Measurements from ENCODE around the gene FKBP6.
A peak's percentile ranks its signal among the peaks of the same experiment; 100 is the strongest.
"Not testable (repeated sequence)": the region's sequence is repeated elsewhere in the genome, so short reads cannot be mapped to it uniquely, and the experiment has no call there.

Gene FKBP6

DNA sequence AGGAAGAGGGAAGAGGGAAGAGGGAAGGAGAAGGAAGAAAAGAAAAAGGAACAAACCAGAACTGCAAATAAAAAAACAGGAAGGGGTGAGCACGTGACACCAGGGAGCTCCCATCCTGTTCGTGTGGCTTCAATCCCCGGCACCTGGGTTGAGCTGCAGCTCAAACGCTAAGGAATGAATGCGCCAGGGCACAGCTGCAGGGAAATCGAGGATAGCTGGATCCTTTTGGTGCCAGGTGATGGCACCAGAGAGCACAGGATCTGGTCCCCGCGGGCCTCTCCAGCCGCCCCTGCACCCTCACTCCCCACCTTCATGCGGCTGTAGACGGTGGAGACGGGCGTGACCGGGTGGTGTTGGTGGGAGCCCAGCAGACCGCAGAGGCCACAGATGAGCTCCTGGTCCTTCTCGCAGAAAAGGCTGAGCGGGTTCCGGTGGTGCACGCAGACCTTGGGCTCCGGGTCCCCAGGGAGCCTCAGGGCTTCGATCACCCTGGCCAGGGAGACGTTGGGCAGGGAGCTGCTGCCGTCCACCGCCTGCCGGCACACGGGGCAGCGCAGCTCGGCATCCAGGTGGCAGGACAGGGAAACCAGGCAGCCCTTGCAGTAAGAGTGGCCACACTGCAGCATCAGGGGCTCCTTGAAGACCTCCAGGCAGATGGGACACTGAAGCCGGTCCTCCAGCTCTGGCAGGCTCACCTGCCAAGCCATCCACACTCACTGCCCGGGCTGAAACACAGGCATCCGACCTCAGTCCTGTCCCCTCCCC, 3.7 kb upstream of the FKBP6 start:
- H3K36me3 ChIP-seq (ENCODE audit: control insufficient read depth, insufficient read depth, low read length); H3K9me3 ChIP-seq (ENCODE audit: control insufficient read depth, insufficient read depth, low read depth, low read length); H3K27ac ChIP-seq (ENCODE audit: low read depth, low read length); H3K9ac ChIP-seq (ENCODE audit: low read length); H3K27me3 ChIP-seq (ENCODE audit: control insufficient read depth, insufficient read depth, low read length); H3K4me1 ChIP-seq (ENCODE audit: control insufficient read depth, insufficient read depth, low read length): not testable (repeated sequence)
- H3K4me3 ChIP-seq (ENCODE audit: low read depth, low read length), result peak overlapping the region; percentile 8; the same call in 1 of the 2 replicates

DNA sequence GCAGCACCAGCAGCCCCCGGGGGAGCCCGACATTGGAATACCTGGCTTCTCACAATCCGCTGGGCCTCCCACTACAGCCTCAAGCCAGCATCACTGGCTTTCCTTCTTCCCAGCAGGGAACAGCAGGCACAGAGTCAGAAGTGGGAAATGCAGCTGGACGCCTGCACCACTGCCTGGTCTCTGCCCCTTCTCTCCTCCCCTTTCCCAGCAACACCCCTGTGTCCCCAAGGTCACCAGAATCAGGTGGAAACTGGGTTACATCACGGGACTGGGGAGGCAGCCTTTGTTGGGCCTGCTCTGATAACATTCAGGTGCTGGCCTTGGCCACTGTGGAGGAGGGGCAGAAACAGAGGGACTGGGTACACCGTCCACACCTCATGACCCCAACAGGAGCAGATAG, 2.5 kb upstream of the FKBP6 start:
- not testable (repeated sequence) for H3K9ac ChIP-seq (ENCODE audit: low read length); H3K4me1 ChIP-seq (ENCODE audit: control insufficient read depth, insufficient read depth, low read length); H3K27ac ChIP-seq (ENCODE audit: low read depth, low read length); H3K36me3 ChIP-seq (ENCODE audit: control insufficient read depth, insufficient read depth, low read length); H3K27me3 ChIP-seq (ENCODE audit: control insufficient read depth, insufficient read depth, low read length); H3K9me3 ChIP-seq (ENCODE audit: control insufficient read depth, insufficient read depth, low read depth, low read length); H3K4me3 ChIP-seq (ENCODE audit: low read depth, low read length)

DNA sequence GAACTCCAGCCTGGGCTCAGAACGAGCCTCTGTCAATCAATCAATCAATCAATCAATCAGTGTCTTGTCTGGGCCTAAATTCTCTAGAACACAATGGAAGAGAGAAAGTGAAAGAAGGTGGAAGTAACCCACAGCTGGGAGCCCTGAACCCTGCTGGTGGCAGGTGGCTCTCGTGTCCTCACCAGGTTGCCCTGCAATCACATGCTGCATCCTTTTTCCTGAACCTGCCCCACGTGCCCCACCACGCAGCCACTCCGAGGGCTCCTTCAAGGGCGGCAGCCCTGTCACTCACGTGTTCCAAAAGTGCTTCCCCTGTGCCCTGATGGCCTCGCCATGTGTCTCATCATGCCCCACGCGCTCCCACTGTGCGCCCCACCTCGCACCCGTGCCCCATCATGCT, 512 bp upstream of the FKBP6 start:
- H3K9ac ChIP-seq (ENCODE audit: low read length); H3K9me3 ChIP-seq (ENCODE audit: control insufficient read depth, insufficient read depth, low read depth, low read length); H3K36me3 ChIP-seq (ENCODE audit: control insufficient read depth, insufficient read depth, low read length); H3K27me3 ChIP-seq (ENCODE audit: control insufficient read depth, insufficient read depth, low read length); H3K27ac ChIP-seq (ENCODE audit: low read depth, low read length); H3K4me3 ChIP-seq (ENCODE audit: low read depth, low read length): not testable (repeated sequence)
- peaks cover 13% of the 10 kb centered on the region; the same call in 1 of the 2 replicates for H3K4me1 ChIP-seq (ENCODE audit: control insufficient read depth, insufficient read depth, low read length)

DNA sequence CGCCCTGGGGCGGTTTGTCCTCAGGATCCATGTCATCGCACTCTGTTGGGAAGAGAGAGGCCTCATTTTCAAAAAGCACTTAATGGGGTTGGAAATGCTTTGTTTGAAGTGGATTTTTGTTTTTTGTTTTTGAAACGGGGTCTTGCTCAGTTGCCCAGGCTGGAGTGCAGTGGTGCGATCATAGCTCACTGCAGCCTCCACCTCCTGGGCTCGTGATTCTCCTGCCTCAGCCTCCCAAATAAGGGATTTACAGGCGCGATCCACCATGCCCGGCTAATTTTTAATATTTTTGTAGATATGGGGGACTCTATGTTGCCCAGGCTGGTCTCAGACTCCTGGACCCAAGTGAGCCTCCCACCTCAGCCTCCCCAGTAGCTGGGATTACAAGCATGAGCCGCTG, 735 bp downstream of the FKBP6 start:
- Histone ChIP-seq H3K36me3 (ENCODE audit: control insufficient read depth, insufficient read depth, low read length) (no peaks in the 10 kb centered on the region), H3K9me3 (ENCODE audit: control insufficient read depth, insufficient read depth, low read depth, low read length) (no peaks in the 10 kb centered on the region), H3K9ac (ENCODE audit: low read length) (no peak overlapping the region)

DNA sequence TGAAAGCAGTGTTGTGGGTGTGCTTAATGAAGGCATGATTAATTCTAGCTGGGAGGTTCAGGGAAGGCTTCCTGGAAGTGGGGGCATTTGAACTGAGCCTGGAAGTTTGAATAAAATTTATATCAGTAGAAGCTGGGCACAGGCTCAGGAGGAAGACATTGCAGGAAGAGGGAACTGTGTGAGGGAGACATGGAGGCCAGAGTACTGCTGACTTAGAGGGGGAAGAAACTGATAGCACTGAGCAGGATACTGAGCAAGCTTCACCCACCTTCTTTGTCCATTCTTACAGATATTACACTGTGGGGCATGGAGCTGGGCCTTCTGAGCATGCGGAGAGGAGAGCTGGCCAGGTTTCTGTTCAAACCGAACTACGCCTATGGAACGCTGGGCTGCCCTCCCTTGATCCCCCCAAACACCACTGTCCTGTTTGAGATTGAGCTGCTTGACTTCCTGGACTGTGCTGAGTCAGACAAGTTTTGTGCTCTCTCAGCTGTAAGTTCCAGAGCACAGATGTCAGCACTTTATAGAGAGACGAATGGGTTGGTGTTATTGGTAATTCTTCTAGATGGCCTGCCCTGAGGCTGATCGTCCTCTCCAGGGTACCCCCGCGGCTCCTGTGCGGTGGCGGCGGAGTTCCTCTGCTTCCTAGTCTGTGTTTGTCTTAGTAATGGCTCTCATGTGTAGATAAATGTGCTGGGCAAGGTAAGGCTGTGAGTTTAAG, 2.1 kb downstream of the FKBP6 start:
- H3K36me3 ChIP-seq (ENCODE audit: control insufficient read depth, insufficient read depth, low read length), result no peaks in the 10 kb centered on the region
- no peak overlapping the region for H3K4me3 ChIP-seq (ENCODE audit: low read depth, low read length)
- no peaks in the 10 kb centered on the region for H3K9me3 ChIP-seq (ENCODE audit: control insufficient read depth, insufficient read depth, low read depth, low read length)
- H3K4me1 ChIP-seq (ENCODE audit: control insufficient read depth, insufficient read depth, low read length), result peaks cover 13% of the 10 kb centered on the region; the same call in 1 of the 2 replicates
- H3K27me3 ChIP-seq (ENCODE audit: control insufficient read depth, insufficient read depth, low read length), result no peaks in the 10 kb centered on the region
- no peak overlapping the region for H3K27ac ChIP-seq (ENCODE audit: low read depth, low read length)
- H3K9ac ChIP-seq (ENCODE audit: low read length), result no peak overlapping the region

More for the DNA sequence above, 735 bp downstream of the FKBP6 start:
- Histone ChIP-seq H3K4me3 (ENCODE audit: low read depth, low read length) (no peak overlapping the region), H3K27ac (ENCODE audit: low read depth, low read length) (no peak overlapping the region), H3K27me3 (ENCODE audit: control insufficient read depth, insufficient read depth, low read length) (no peaks in the 10 kb centered on the region), H3K4me1 (ENCODE audit: control insufficient read depth, insufficient read depth, low read length) (peaks cover 13% of the 10 kb centered on the region; the same call in 1 of the 2 replicates)

DNA sequence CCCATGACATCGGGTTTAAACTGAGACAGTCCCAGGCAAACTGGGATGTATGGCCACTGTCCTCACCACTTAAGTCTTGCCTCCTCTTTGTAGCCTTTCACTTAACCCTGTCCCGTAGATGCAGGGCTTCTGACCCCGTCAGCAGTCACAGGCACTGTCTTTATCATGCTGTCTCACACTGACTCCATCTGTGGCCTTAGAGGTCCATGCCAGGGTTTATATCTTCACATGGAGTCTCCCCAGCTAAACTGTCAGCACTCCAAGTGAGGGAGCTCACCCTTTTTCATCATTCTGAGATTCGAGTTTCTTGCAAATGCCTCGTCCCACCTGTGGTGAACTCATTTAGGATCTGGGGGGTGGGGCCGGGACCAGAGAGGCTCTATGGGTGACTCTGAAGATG, 2.8 kb downstream of the FKBP6 start:
- no peak overlapping the region for H3K27ac ChIP-seq (ENCODE audit: low read depth, low read length)
- no peak overlapping the region for H3K9ac ChIP-seq (ENCODE audit: low read length)
- H3K27me3 ChIP-seq (ENCODE audit: control insufficient read depth, insufficient read depth, low read length), result no peaks in the 10 kb centered on the region
- no peaks in the 10 kb centered on the region for H3K9me3 ChIP-seq (ENCODE audit: control insufficient read depth, insufficient read depth, low read depth, low read length)
- no peak overlapping the region for H3K4me3 ChIP-seq (ENCODE audit: low read depth, low read length)
- H3K36me3 ChIP-seq (ENCODE audit: control insufficient read depth, insufficient read depth, low read length), result no peaks in the 10 kb centered on the region
- peaks cover 13% of the 10 kb centered on the region; the same call in 1 of the 2 replicates for H3K4me1 ChIP-seq (ENCODE audit: control insufficient read depth, insufficient read depth, low read length)

DNA sequence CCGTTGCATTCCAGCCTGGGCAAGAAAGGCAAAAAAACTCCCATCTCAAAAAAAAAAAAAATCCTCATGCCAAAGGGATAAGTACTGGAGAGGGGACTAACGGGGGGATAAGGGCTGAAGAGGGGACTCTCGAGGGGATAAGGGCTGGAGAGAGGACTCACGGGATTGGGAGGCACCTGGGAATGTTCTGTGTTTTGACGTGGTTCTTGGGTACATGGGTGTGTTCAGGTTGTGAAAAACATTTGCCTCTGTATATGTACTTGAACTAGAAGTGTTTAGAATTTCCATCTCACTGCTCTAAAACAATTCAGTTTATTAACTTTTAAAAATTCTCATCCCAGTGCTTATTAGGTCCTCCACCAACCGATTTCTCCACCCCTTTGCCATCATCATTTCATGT, 4.5 kb downstream of the FKBP6 start:
- Histone ChIP-seq H3K27ac (ENCODE audit: low read depth, low read length) (no peak overlapping the region), H3K4me3 (ENCODE audit: low read depth, low read length) (no peak overlapping the region), H3K4me1 (ENCODE audit: control insufficient read depth, insufficient read depth, low read length) (peaks cover 13% of the 10 kb centered on the region; the same call in 1 of the 2 replicates), H3K27me3 (ENCODE audit: control insufficient read depth, insufficient read depth, low read length) (no peaks in the 10 kb centered on the region), H3K36me3 (ENCODE audit: control insufficient read depth, insufficient read depth, low read length) (no peaks in the 10 kb centered on the region), H3K9ac (ENCODE audit: low read length) (no peak overlapping the region), H3K9me3 (ENCODE audit: control insufficient read depth, insufficient read depth, low read depth, low read length) (no peaks in the 10 kb centered on the region)

DNA sequence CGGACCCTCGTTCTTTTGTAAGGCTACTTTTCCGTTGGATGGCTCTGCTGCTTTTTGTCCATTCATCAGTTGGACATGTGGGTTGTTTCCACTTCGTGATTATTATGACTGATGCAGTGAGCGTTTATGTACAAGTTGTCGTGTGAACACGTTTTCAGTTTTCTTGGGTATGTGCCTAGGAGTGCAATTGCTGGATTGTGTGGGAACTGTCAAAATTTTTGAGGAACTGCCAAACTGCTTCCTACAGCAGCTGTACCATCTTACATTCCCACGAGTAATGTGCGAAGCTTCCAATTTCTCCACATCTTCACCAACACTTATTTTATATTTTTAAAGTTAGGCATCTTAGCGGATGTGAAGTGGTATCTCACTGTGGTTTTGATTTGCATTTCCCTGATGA, 10.4 kb downstream of the FKBP6 start:
- Histone ChIP-seq H3K36me3 (ENCODE audit: control insufficient read depth, insufficient read depth, low read length) (no peaks in the 10 kb centered on the region), H3K27me3 (ENCODE audit: control insufficient read depth, insufficient read depth, low read length) (no peaks in the 10 kb centered on the region), H3K9ac (ENCODE audit: low read length) (no peak overlapping the region), H3K27ac (ENCODE audit: low read depth, low read length) (no peak overlapping the region), H3K9me3 (ENCODE audit: control insufficient read depth, insufficient read depth, low read depth, low read length) (no peaks in the 10 kb centered on the region), H3K4me1 (ENCODE audit: control insufficient read depth, insufficient read depth, low read length) (peaks cover 19% of the 10 kb centered on the region; the same call in 1 of the 2 replicates), H3K4me3 (ENCODE audit: low read depth, low read length) (no peak overlapping the region)

DNA sequence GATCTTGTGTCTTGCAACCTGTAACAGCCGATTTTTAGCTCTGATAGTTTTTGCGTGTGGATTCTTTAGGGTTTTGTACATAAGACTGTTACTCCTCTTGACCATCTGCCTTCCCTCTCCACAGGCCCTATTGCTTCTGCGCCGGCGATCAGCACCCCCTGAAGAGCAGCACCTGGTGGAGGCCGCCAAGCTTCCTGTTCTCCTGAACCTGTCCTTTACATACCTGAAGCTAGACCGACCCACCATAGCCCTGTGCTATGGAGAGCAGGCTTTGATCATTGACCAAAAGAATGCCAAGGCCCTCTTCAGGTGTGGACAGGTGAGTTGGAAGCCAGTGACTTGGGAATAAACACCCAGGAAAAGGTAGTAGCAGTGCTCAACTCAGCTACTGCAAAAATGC, 12.6 kb downstream of the FKBP6 start:
- Histone ChIP-seq H3K9ac (ENCODE audit: low read length) (no peak overlapping the region), H3K36me3 (ENCODE audit: control insufficient read depth, insufficient read depth, low read length) (no peaks in the 10 kb centered on the region), H3K4me3 (ENCODE audit: low read depth, low read length) (no peak overlapping the region), H3K27me3 (ENCODE audit: control insufficient read depth, insufficient read depth, low read length) (no peaks in the 10 kb centered on the region), H3K27ac (ENCODE audit: low read depth, low read length) (no peak overlapping the region), H3K9me3 (ENCODE audit: control insufficient read depth, insufficient read depth, low read depth, low read length) (no peaks in the 10 kb centered on the region), H3K4me1 (ENCODE audit: control insufficient read depth, insufficient read depth, low read length) (peaks cover 19% of the 10 kb centered on the region; the same call in 1 of the 2 replicates)

DNA sequence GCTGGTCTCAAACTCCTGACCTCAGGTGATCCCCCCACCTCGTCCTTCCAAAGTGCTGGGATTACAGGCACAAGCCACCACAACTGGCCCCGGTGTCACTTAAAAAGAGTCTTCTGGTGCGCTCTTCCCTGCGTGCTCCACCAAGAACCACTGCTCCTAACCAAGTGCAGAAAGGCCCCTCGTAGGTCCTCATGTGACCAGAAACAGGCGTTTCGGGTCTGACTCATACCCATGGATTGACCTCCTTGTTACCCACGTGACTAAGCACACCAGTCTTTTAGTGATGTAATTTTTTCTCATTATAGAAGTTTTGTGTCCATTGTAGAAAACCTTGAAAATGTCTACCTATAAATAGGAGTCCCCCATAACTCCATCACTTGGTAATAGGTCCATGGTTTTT, 13.9 kb downstream of the FKBP6 start:
- H3K9me3 ChIP-seq (ENCODE audit: control insufficient read depth, insufficient read depth, low read depth, low read length), result no peaks in the 10 kb centered on the region
- no peaks in the 10 kb centered on the region for H3K27me3 ChIP-seq (ENCODE audit: control insufficient read depth, insufficient read depth, low read length)
- peaks cover 19% of the 10 kb centered on the region; the same call in 1 of the 2 replicates for H3K4me1 ChIP-seq (ENCODE audit: control insufficient read depth, insufficient read depth, low read length)
- no peak overlapping the region for H3K27ac ChIP-seq (ENCODE audit: low read depth, low read length)
- H3K4me3 ChIP-seq (ENCODE audit: low read depth, low read length), result no peak overlapping the region
- H3K9ac ChIP-seq (ENCODE audit: low read length), result no peak overlapping the region
- H3K36me3 ChIP-seq (ENCODE audit: control insufficient read depth, insufficient read depth, low read length), result no peaks in the 10 kb centered on the region

DNA sequence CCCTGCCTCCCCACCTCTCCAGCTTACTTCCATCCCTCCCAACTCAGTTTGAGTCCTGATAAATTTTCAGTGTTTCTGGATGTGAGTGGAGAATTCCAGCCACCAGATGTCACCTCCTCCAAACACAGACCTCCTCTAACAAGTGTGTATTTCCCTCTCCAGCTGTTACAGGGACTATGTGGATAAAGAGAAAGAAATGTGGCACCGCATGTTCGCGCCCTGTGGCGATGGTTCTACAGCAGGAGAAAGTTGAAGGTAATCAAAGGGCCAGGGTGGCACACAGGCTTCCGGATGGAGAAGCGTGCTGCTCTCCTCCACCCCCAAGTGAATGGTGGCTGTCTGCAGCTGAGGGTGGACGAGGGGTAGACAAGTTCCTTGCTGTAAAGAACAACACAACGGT, 14.7 kb downstream of the FKBP6 start:
- no peak overlapping the region for H3K9ac ChIP-seq (ENCODE audit: low read length)

More for the DNA sequence above, 14.7 kb downstream of the FKBP6 start:
- Histone ChIP-seq H3K36me3 (ENCODE audit: control insufficient read depth, insufficient read depth, low read length) (no peaks in the 10 kb centered on the region), H3K4me3 (ENCODE audit: low read depth, low read length) (no peak overlapping the region), H3K9me3 (ENCODE audit: control insufficient read depth, insufficient read depth, low read depth, low read length) (no peaks in the 10 kb centered on the region), H3K27ac (ENCODE audit: low read depth, low read length) (no peak overlapping the region), H3K4me1 (ENCODE audit: control insufficient read depth, insufficient read depth, low read length) (peaks cover 19% of the 10 kb centered on the region; the same call in 1 of the 2 replicates), H3K27me3 (ENCODE audit: control insufficient read depth, insufficient read depth, low read length) (no peaks in the 10 kb centered on the region)
